ENCODE data around the gene CHCHD2.
"Not testable (repeated sequence)": the region's sequence is repeated elsewhere in the genome, so short reads cannot be mapped to it uniquely, and the experiment has no call there.

Gene CHCHD2

GRCh38 chr7:56097700-56098099, 8.6 kb downstream of the CHCHD2 start:
- peak; percentile 21 for DNase-seq (ENCODE audit: low read depth, low spot score)

GRCh38 chr7:56092789-56093531, 13.3 kb downstream of the CHCHD2 start, which contains the start of gene PHKG1:
Gene PHKG1, minus strand, starts transcription at chr7:56092952. Its CDS starts 4,011 bp downstream, at chr7:56088941.
- POLR2A ChIA-PET, result interaction anchor here (2.1 kb wide), 1 partner anchor 13 kb away, joined by 4 read pairs; no protein-coding TSS in a partner anchor
- CTCF ChIA-PET, result interaction anchor here (0.6 to 3.5 kb wide), 13 partner anchors 8 to 451 kb away, joined by 3 to 21 read pairs (median 5); no protein-coding TSS in a partner anchor
- no peak within 1 kb of the TSS for H3K4me3 ChIP-seq (ENCODE audit: low read depth, low read length)
- peak; percentile 44 for DNase-seq (ENCODE audit: low read depth, low spot score)
- peak; percentile 29 for TF ChIP-seq CTCF (IDR thresholded peaks at IDR 0.05; ENCODE audit: insufficient read depth, low read length, missing control alignments)

More at GRCh38 chr7:56097700-56098099, 8.6 kb downstream of the CHCHD2 start:
- no peak for TF ChIP-seq CTCF (IDR thresholded peaks at IDR 0.05; ENCODE audit: insufficient read depth, low read length, missing control alignments)
- H3K4me3 ChIP-seq (ENCODE audit: low read depth, low read length), result no peak overlapping the region
- ChIA-PET CTCF (interaction anchor here (2.4 kb wide), 1 partner anchor 24 kb away, joined by 10 read pairs; no protein-coding TSS in a partner anchor), POLR2A (no interaction called here)

- POLR2A ChIA-PET, result interaction anchor here (2.1 kb wide), 1 partner anchor 13 kb away, joined by 4 read pairs; no protein-coding TSS in a partner anchor
- DNase-seq (ENCODE audit: low read depth, low spot score); H3K4me3 ChIP-seq (ENCODE audit: low read depth, low read length): not testable (repeated sequence)
- CTCF ChIA-PET, result interaction anchor here (0.7 to 3.5 kb wide), 13 partner anchors 9 to 450 kb away, joined by 3 to 21 read pairs (median 5); no protein-coding TSS in a partner anchor
These were observed 13.9 kb downstream of the CHCHD2 start for GRCh38 chr7:56092388-56092787.

- no peak overlapping the region for H3K4me3 ChIP-seq (ENCODE audit: low read depth, low read length)
- POLR2A ChIA-PET, result interaction anchor here (1.1 kb wide), 1 partner anchor 14 kb away, joined by 3 read pairs; no protein-coding TSS in a partner anchor
- CTCF ChIA-PET, result interaction anchor here (1.0 to 3.5 kb wide), 5 partner anchors 14 to 449 kb away, joined by 4 to 21 read pairs (median 5); no protein-coding TSS in a partner anchor
- no peak for TF ChIP-seq CTCF (IDR thresholded peaks at IDR 0.05; ENCODE audit: insufficient read depth, low read length, missing control alignments)
- DNase-seq (ENCODE audit: low read depth, low spot score), result no peak
These were observed 14.7 kb downstream of the CHCHD2 start for GRCh38 chr7:56091591-56091990.

- no peak overlapping the region for H3K4me3 ChIP-seq (ENCODE audit: low read depth, low read length)
- no peak for DNase-seq (ENCODE audit: low read depth, low spot score)
- CTCF ChIA-PET, result interaction anchor here (2.6 kb wide), 1 partner anchor 13 kb away, joined by 11 read pairs; no protein-coding TSS in a partner anchor
- no peak for TF ChIP-seq CTCF (IDR thresholded peaks at IDR 0.05; ENCODE audit: insufficient read depth, low read length, missing control alignments)
- POLR2A ChIA-PET, result no interaction called here
These were observed 18.8 kb downstream of the CHCHD2 start for GRCh38 chr7:56087445-56087844.

- CTCF ChIA-PET, result interaction anchor here (2.6 kb wide), 1 partner anchor 12 kb away, joined by 11 read pairs; no protein-coding TSS in a partner anchor
- TF ChIP-seq CTCF (IDR thresholded peaks at IDR 0.05; ENCODE audit: insufficient read depth, low read length, missing control alignments), result no peak
These were observed 19.5 kb downstream of the CHCHD2 start for GRCh38 chr7:56086761-56087160.

More at GRCh38 chr7:56086761-56087160, 19.5 kb downstream of the CHCHD2 start:
- no peak for DNase-seq (ENCODE audit: low read depth, low spot score)
- no peak overlapping the region for H3K4me3 ChIP-seq (ENCODE audit: low read depth, low read length)
- POLR2A ChIA-PET, result interaction anchor here (0.7 kb wide), 1 partner anchor 35 kb away, joined by 3 read pairs; the partner anchor contains the start of genes CCT6A and PSPH
